Prostate gland (tissue), 2 donors: Measurements from ENCODE around the gene PRSS23.

ENCODE experiments used
- POLR2A ChIP-seq: fragments of 450-650 bp; IDR thresholded peaks from one replicate; pipeline ENCODE4 v1.6.1; 2016; ENCODE audit warnings: antibody characterized with exemption, mild to moderate bottlenecking
- TF ChIP-seq, protein P1 (sequence below), 4 experiments: fragments of 200-600 bp in 2 of 4; fragments of 450-650 bp in 2 of 4; sonication (generic) in 2 of 4; IDR thresholded peaks; 1 replicate in 3 of 4; 2 replicates in 1 of 4; pipeline ENCODE4 v1.5.1; 2016 to 2019; ENCODE audit warnings: antibody characterized with exemption in 4 of 4, mild to moderate bottlenecking in 2 of 4, moderate library complexity in 2 of 4

DNA sequence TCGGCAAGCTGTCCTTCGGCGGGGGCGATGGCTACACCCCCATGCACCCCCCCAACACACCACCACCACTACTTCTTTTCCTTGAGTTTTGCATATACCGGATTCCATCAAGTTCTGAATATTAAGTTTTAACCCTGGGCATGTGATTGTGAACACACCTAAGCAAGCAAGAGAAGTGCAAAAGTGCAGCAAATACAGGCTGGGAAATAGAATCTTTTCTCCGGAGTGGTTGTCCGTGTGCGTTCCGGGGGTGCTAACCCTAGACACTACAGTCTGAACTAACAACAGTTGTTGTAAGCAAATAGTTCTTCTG is 574 bp downstream of the PRSS23 start:
- TF ChIP-seq, protein P1, sequence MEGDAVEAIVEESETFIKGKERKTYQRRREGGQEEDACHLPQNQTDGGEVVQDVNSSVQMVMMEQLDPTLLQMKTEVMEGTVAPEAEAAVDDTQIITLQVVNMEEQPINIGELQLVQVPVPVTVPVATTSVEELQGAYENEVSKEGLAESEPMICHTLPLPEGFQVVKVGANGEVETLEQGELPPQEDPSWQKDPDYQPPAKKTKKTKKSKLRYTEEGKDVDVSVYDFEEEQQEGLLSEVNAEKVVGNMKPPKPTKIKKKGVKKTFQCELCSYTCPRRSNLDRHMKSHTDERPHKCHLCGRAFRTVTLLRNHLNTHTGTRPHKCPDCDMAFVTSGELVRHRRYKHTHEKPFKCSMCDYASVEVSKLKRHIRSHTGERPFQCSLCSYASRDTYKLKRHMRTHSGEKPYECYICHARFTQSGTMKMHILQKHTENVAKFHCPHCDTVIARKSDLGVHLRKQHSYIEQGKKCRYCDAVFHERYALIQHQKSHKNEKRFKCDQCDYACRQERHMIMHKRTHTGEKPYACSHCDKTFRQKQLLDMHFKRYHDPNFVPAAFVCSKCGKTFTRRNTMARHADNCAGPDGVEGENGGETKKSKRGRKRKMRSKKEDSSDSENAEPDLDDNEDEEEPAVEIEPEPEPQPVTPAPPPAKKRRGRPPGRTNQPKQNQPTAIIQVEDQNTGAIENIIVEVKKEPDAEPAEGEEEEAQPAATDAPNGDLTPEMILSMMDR (IDR thresholded peaks at IDR 0.05) = no peak
- TF ChIP-seq POLR2A = no peak
